Measurements from ENCODE around the gene BANP.

- TF ChIP-seq CTCF (IDR thresholded peaks at IDR 0.05) (no peak), POLR2A (IDR thresholded peaks at IDR 0.05) (no peak)
Measured at GRCh38 chr16:88019821-88020515, 68.7 kb downstream of the BANP start.
